HEK293T (cell line): ENCODE measurements around the gene C2CD2.

ENCODE experiments used
- CTCF ChIA-PET: fragments of 350-600 bp; formaldehyde crosslinking; extraction: SDS; loops from one replicate; lab custom pipeline; 2021; ENCODE audit warnings: antibody characterized with exemption, inconsistent platforms; lab: Yijun Ruan, JAX
- POLR2A ChIA-PET: fragments of 350-600 bp; formaldehyde crosslinking; extraction: SDS; loops from one replicate; lab custom pipeline; 2020; ENCODE audit warnings: antibody characterized with exemption, inconsistent platforms; lab: Yijun Ruan, JAX
- DNase-seq: peaks from one replicate; pipeline ENCODE4 v3.0.0; 2012; ENCODE audit warnings: mixed read lengths; ENCODE audit errors: extremely low spot score
- ARNT ChIP-seq: fragments of 450-650 bp; IDR thresholded peaks from 2 replicates; pipeline ENCODE4 v1.6.1; 2017; ENCODE audit warnings: mild to moderate bottlenecking
- BHLHE40 ChIP-seq: fragments of 450-650 bp; IDR thresholded peaks from 2 replicates; pipeline ENCODE4 v1.6.1; 2016; ENCODE audit warnings: mild to moderate bottlenecking, moderate library complexity, borderline replicate concordance
- CTBP1 ChIP-seq: fragments of 450-650 bp; IDR thresholded peaks from 2 replicates; pipeline ENCODE4 v1.6.1; 2016; ENCODE audit warnings: borderline replicate concordance
- ELF4 ChIP-seq: fragments of 450-650 bp; IDR thresholded peaks from 2 replicates; pipeline ENCODE4 v1.6.1; 2017; ENCODE audit warnings: antibody characterized with exemption
- FOXA1 ChIP-seq: fragments of 450-650 bp; IDR thresholded peaks from 2 replicates; pipeline ENCODE4 v1.6.1; 2016; ENCODE audit warnings: mild to moderate bottlenecking
- FOXK2 ChIP-seq: fragments of 450-650 bp; IDR thresholded peaks from 2 replicates; pipeline ENCODE4 v1.6.1; 2016; ENCODE audit warnings: mild to moderate bottlenecking
- FOXM1 ChIP-seq: fragments of 450-650 bp; IDR thresholded peaks from 2 replicates; pipeline ENCODE4 v1.6.1; 2017; ENCODE audit warnings: mild to moderate bottlenecking, borderline replicate concordance
- HDGF ChIP-seq: fragments of 450-650 bp; IDR thresholded peaks from 2 replicates; pipeline ENCODE4 v1.6.1; 2017; ENCODE audit warnings: antibody characterized with exemption, borderline replicate concordance
- L3MBTL2 ChIP-seq: fragments of 450-650 bp; conservative IDR thresholded peaks from 2 replicates; pipeline ENCODE4 v1.6.1; 2016; ENCODE audit warnings: mild to moderate bottlenecking
- LEF1 ChIP-seq: fragments of 450-650 bp; IDR thresholded peaks from 2 replicates; pipeline ENCODE4 v1.6.1; 2017; ENCODE audit warnings: mild to moderate bottlenecking, borderline replicate concordance
- NFRKB ChIP-seq: fragments of 450-650 bp; IDR thresholded peaks from 2 replicates; pipeline ENCODE4 v1.6.1; 2016; ENCODE audit warnings: mild to moderate bottlenecking, moderate library complexity
- PKNOX1 ChIP-seq: fragments of 450-650 bp; IDR thresholded peaks from 2 replicates; pipeline ENCODE4 v1.6.1; 2016
- SP1 ChIP-seq: fragments of 450-650 bp; IDR thresholded peaks from 2 replicates; pipeline ENCODE4 v1.6.1; 2017
- SUZ12 ChIP-seq: fragments of 450-650 bp; IDR thresholded peaks from 2 replicates; pipeline ENCODE4 v1.6.1; 2016; ENCODE audit warnings: mild to moderate bottlenecking
- TARDBP ChIP-seq: fragments of 450-650 bp; IDR thresholded peaks from 2 replicates; pipeline ENCODE4 v1.6.1; 2016
- ZNF384 ChIP-seq: fragments of 450-650 bp; IDR thresholded peaks from 2 replicates; pipeline ENCODE4 v1.6.1; 2016

Gene C2CD2

DNA sequence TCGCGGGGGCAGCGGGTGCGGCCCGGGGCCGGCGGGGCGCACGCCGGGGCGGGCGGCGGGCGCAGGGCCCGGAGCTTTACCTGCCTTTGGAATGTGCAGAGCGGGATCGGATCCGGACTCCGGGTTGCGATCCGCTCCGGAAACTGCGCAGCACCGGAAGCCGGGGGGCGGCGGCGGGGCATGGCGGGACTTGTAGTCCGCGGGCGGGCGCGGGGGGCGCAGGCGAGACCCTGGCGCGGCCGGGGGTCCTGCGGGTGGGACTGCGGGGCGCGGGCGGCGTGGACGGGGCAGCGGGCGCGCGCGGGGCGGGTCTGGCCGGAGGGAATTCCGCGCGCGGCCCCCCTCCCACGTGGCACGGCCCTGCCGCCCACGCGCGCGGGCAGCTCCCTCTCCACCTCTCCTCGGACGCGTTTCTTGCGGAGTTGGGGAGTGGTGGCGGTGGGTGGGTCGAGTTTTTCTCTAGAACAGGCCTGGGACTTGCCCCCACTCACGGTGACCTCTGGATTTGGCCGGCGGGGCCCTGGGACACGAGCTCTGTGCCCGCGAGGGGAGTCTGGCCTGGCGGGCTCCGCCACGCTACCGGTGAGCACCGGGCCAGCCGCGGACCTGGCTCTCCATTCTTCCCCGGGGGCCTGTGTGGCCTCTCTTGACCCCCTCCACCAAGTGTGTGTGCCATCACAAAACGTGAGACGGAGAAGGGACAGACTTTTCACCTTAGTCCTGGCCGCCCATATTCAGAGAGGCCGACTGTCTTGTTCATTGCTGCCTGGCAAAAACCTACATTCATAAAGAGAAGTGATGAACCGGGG lies 74.4 kb downstream of the C2CD2 start, which contains the start of gene PRDM15:
TSS of gene PRDM15 (minus strand) at position 155 of the 809 bp plus-strand sequence. CDS start 18,981 bp downstream, outside the sequence.
- no peak for TF ChIP-seq ARNT
- peak; percentile 81 for TF ChIP-seq L3MBTL2
- no peak for TF ChIP-seq SP1
- TF ChIP-seq SUZ12: no peak
- TF ChIP-seq PKNOX1: no peak
- TF ChIP-seq ELF4: no peak
- no peak for TF ChIP-seq CTBP1
- no peak for TF ChIP-seq BHLHE40
- POLR2A ChIA-PET: interaction anchor here (0.6 to 1.6 kb wide), 6 partner anchors 14 to 243 kb away, joined by 3 to 5 read pairs (median 3); no protein-coding TSS in a partner anchor
- CTCF ChIA-PET: no interaction called here
- DNase-seq: peak; percentile 84

DNA sequence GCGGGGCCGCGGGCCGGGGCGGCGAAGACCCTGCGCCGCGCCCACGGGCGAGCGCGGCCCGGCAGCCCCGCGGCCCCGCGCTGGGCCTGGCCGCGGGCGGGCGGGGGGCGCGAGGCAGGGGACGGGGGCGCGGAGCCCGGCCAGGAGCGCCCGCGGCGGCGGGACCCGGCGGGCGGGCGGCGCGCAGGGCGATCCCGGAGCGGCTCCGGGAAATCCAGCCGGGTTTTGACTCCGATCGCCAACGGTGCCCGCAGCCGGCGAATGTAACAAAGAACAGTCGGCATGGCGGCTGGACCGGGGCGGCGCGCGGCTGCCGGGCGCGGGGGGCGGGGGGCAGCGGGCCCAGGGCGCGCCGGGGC lies 75.0 kb downstream of the C2CD2 start:
- DNase-seq: peak; percentile 85
- no peak for TF ChIP-seq HDGF
- peak; percentile 77; the same call in 1 of the 2 replicates for TF ChIP-seq FOXM1
- POLR2A ChIA-PET: interaction anchor here (1.1 kb wide), 1 partner anchor 15 kb away, joined by 3 read pairs; no protein-coding TSS in a partner anchor
- CTCF ChIA-PET: no interaction called here

DNA sequence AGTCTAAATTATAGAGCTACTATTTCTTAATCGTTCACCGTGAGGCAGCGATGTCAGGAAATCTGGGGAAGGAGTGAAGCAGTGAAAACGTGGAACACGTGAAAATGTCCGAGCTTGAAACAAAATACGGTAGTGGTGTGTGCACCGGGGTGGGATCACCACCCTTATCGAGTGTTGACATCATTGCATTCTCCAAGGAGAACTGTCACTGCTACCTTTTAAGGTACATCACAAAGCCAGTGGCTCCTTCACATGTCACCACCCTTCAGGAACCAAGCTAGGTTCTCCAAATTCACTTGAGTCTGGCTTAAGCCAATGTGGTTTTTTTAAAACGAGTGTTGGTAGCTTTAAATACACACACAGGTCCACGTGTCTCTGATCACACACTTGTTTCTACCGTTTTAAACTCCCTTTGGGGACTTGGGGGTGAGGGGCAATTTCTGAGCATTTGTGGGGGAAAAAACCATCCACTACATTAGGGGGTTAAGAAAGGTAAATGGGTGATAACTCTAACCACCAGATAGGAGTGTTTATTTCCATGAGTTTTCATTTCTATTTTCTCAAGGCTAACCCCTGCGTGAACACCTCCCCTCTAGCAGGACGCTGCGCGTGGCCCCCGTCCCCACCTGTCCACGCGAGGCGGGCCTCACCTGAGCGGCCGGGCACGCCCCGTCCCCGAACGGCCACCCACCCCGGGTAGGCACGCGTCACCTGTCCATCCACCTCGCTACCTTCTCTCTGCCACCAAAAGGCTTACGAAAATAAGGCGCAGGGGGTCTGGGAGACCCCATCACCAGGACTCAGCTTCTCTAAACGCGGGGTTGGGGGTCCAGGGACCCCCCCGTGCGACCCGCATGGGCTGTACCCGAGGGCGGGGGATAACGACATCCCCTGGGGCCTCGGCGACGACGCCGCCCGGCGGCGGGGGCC lies 75.7 kb downstream of the C2CD2 start:
- CTCF ChIA-PET: interaction anchor here (0.5 to 1.0 kb wide), 5 partner anchors 44 to 489 kb away, joined by 3 to 4 read pairs (median 3); no protein-coding TSS in a partner anchor
- POLR2A ChIA-PET: interaction anchor here (1.2 kb wide), 1 partner anchor 31 kb away, joined by 4 read pairs; no protein-coding TSS in a partner anchor
- peak; percentile 62 for DNase-seq
- no peak for TF ChIP-seq ARNT
- TF ChIP-seq FOXA1: no peak
- peak; percentile 46 for TF ChIP-seq L3MBTL2
- no peak for TF ChIP-seq ZNF384
- no peak for TF ChIP-seq TARDBP
- no peak for TF ChIP-seq CTBP1

DNA sequence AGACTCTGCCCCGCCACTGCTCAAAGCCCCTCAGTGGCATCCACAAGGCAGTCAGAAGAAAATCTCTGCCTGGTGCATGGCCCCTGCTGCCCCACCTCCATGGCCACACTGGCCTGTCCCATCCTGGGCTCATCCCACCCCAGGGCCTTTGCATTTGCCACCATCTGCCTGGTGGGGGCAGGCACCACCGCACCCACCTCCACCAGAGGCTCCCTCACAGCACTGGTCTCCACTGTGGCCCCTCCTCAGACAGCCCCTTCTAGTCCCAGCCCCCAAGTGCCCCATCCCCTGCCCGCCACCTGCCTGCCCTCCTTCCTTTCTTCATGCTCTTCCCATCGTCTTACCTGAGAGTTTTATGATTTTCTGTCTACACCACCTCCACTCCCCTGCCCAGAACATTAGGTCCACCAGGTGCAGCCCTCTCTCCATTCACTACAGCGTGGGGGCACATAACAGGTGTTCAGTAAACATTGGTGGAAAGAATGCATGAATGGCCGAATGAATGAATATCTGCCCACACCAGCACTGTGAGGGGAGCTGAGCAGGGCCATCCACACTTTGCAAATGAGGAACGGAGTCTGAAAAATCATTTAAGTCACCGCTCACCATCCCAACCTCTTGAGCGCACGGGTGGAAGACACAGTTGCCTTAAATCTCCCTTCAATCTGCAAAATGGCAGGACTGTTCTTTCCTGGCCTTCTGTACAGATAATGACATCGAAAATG lies 76.7 kb downstream of the C2CD2 start:
- no peak for DNase-seq
- ChIA-PET POLR2A (interaction anchor here (1.2 kb wide), 1 partner anchor 30 kb away, joined by 4 read pairs; no protein-coding TSS in a partner anchor), CTCF (interaction anchor here (0.7 to 1.1 kb wide), 4 partner anchors 45 to 265 kb away, joined by 3 to 4 read pairs (median 3); no protein-coding TSS in a partner anchor)
- no peak for TF ChIP-seq LEF1

DNA sequence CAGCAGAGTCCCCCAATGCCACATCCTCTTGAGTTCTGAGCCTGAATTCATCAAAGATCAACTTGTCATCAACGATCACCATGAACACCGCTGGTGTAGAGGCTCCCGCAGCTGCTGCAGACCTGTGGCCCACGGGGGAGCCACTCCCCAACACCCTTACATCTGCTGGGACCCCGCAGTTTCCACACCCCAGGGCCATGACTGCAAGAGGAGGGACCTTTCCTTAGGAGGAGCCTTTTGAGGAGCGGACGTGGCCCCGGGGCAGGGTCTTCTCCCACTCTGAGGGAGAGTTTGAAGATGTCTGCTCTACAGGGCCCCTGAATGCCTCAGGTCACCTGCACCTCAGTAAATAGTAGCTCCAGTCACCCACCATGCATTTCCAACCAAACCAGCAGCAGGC lies 77.4 kb downstream of the C2CD2 start:
- no peak for DNase-seq
- CTCF ChIA-PET: interaction anchor here (0.6 to 1.1 kb wide), 2 partner anchors 30 to 264 kb away, joined by 3 read pairs; no protein-coding TSS in a partner anchor
- POLR2A ChIA-PET: no interaction called here
- TF ChIP-seq FOXM1 (no peak), SUZ12 (no peak), HDGF (no peak), SP1 (no peak), ARNT (no peak), LEF1 (no peak), FOXA1 (no peak), ZNF384 (no peak), NFRKB (no peak), L3MBTL2 (no peak), CTBP1 (no peak), ELF4 (no peak), TARDBP (no peak)

DNA sequence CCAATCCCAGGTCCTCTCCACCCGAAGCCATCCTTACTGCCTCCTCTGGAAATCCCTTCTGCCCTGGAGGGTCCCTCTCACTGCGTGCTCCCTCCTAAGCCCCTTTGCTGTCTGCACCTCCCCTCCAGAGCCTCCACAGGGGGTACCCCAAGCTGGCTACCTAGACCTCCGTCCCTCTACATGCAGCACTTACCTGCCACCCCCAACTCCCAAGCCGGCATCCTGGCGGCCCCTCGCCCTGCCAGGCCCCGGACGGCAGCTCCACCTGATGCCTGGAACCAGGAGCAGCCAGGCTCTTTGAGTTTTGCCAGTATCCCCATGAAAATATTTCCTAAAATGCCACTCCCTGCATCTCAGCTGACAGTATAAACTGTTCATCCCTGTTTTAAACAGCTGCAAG lies 78.7 kb downstream of the C2CD2 start:
- DNase-seq: no peak
- POLR2A ChIA-PET: no interaction called here
- CTCF ChIA-PET: no interaction called here
- TF ChIP-seq TARDBP: no peak
- no peak for TF ChIP-seq FOXK2
- no peak for TF ChIP-seq SUZ12

GRCh38 chr21:41874611-41875010 lies 79.2 kb downstream of the C2CD2 start:
- TF ChIP-seq NFRKB (no peak), ELF4 (no peak), TARDBP (no peak), FOXA1 (no peak), CTBP1 (no peak), BHLHE40 (no peak), SP1 (no peak), ARNT (no peak), PKNOX1 (no peak), HDGF (no peak), FOXK2 (no peak), L3MBTL2 (no peak), SUZ12 (no peak)
- POLR2A ChIA-PET: no interaction called here
- CTCF ChIA-PET: no interaction called here
- no peak for DNase-seq
